ENCODE results near the gene MAP4K3. TPM values are rescaled to one million over a fixed set of nuclear protein-coding genes. Genes with fewer than 3 reads are reported as not detected.

MAP4K3 gene
- total and polyA plus RNA-seq, 2 donors (not counting 1 experiment from before 2014, with no cell fraction given): 1.3 to 28.3 TPM

- H3K27ac ChIP-seq (ENCODE audit: low read length in 2 of 2): no peak overlapping the region
- Mint-ChIP-seq H3K4me1 (no peaks in the 10 kb centered on the region), H3K27me3 (no peaks in the 10 kb centered on the region), H3K27ac (no peak overlapping the region), H3K9me3 (ENCODE audit: insufficient read depth) (no peaks in the 10 kb centered on the region), H3K4me3 (no peak overlapping the region)
- H4K20me1 ChIP-seq (ENCODE audit: control insufficient read depth, insufficient read depth, low read length, poor library complexity, severe bottlenecking): no peaks in the 10 kb centered on the region
- no peaks in the 10 kb centered on the region for H3K4me1 ChIP-seq (ENCODE audit: control insufficient read depth in 2 of 2, insufficient read depth in 2 of 2, low read length in 2 of 2)
- H3K27me3 ChIP-seq (replicated peaks in 1 of 4; ENCODE audit: control extremely low read depth in 1 of 4, control insufficient read depth in 3 of 4, insufficient read depth in 4 of 4, low read length in 3 of 4): no peaks in the 10 kb centered on the region
- H3K79me2 ChIP-seq (ENCODE audit: control insufficient read depth, insufficient read depth, low read length): no peaks in the 10 kb centered on the region
- 100% methylated on average over 1 of the region's 2 CpGs for WGBS (ENCODE audit: insufficient coverage)
- ChIA-PET CTCF (no interaction called here), POLR2A (no interaction called here)
- no peak for TF ChIP-seq EZH2 (IDR thresholded peaks at IDR 0.05; ENCODE audit: borderline replicate concordance, insufficient read depth, low read depth, low read length, poor library complexity, severe bottlenecking)
- TF ChIP-seq CTCF (IDR thresholded peaks at IDR 0.05): no peak
- ATAC-seq (ENCODE audit: low read depth): no peak
- no peak for DNase-seq
- H3K4me2 ChIP-seq (replicated peaks; ENCODE audit: low read depth, low read length, poor library complexity, severe bottlenecking): no peak overlapping the region
- intact Hi-C loops (cut with micrococcal nuclease): no loop called here
- no peaks in the 10 kb centered on the region for H3K36me3 ChIP-seq (replicated peaks in 1 of 2; ENCODE audit: control extremely low read depth in 1 of 2, control insufficient read depth in 1 of 2, extremely low read depth in 1 of 2, insufficient read depth in 2 of 2, low read length in 1 of 2)
- peaks cover 0 to 6% (median 4%) of the 10 kb centered on the region in 3 donors for H3K9me3 ChIP-seq (ENCODE audit: control extremely low read depth in 1 of 3, control insufficient read depth in 2 of 3, insufficient read depth in 1 of 3, low read length in 2 of 3)
- no peak overlapping the region for H2AFZ ChIP-seq (ENCODE audit: insufficient read depth, low read depth, low read length, poor library complexity, severe bottlenecking)
- no peak overlapping the region for H3K9ac ChIP-seq (ENCODE audit: low read length)
- H3K4me3 ChIP-seq (ENCODE audit: control extremely low read depth in 1 of 5, extremely low read depth in 1 of 5, insufficient read depth in 1 of 5, low read depth in 2 of 5, low read length in 4 of 5): no peak overlapping the region
These were observed 18.7 kb upstream of the MAP4K3 start for GRCh38 chr2:39455826-39456225.

GRCh38 chr2:39452396-39452795, 15.3 kb upstream of the MAP4K3 start:
- Mint-ChIP-seq H3K27ac (no peak overlapping the region), H3K9me3 (ENCODE audit: insufficient read depth) (no peaks in the 10 kb centered on the region), H3K27me3 (no peaks in the 10 kb centered on the region), H3K4me1 (no peaks in the 10 kb centered on the region), H3K4me3 (no peak overlapping the region)
- ATAC-seq (ENCODE audit: low read depth) (no peak), DNase-seq (no peak)
- Histone ChIP-seq H4K20me1 (ENCODE audit: control insufficient read depth, insufficient read depth, low read length, poor library complexity, severe bottlenecking) (no peaks in the 10 kb centered on the region), H3K4me3 (ENCODE audit: control extremely low read depth in 1 of 5, extremely low read depth in 1 of 5, insufficient read depth in 1 of 5, low read depth in 2 of 5, low read length in 4 of 5) (no peak overlapping the region), H3K36me3 (replicated peaks in 1 of 2; ENCODE audit: control extremely low read depth in 1 of 2, control insufficient read depth in 1 of 2, extremely low read depth in 1 of 2, insufficient read depth in 2 of 2, low read length in 1 of 2) (no peaks in the 10 kb centered on the region), H3K9me3 (ENCODE audit: control extremely low read depth in 1 of 3, control insufficient read depth in 2 of 3, insufficient read depth in 1 of 3, low read length in 2 of 3) (peaks cover 0 to 1% (median 0%) of the 10 kb centered on the region in 3 donors), H3K9ac (ENCODE audit: low read length) (no peak overlapping the region), H2AFZ (ENCODE audit: insufficient read depth, low read depth, low read length, poor library complexity, severe bottlenecking) (no peak overlapping the region), H3K79me2 (ENCODE audit: control insufficient read depth, insufficient read depth, low read length) (no peaks in the 10 kb centered on the region), H3K4me2 (replicated peaks; ENCODE audit: low read depth, low read length, poor library complexity, severe bottlenecking) (no peak overlapping the region), H3K27me3 (replicated peaks in 1 of 4; ENCODE audit: control extremely low read depth in 1 of 4, control insufficient read depth in 3 of 4, insufficient read depth in 4 of 4, low read length in 3 of 4) (no peaks in the 10 kb centered on the region), H3K4me1 (ENCODE audit: control insufficient read depth in 2 of 2, insufficient read depth in 2 of 2, low read length in 2 of 2) (no peaks in the 10 kb centered on the region), H3K27ac (ENCODE audit: low read length in 2 of 2) (no peak overlapping the region)
- 88% methylated on average over 4 of the region's 5 CpGs for WGBS (ENCODE audit: insufficient coverage)
- CTCF ChIA-PET: no interaction called here
- POLR2A ChIA-PET: no interaction called here
- intact Hi-C loops (cut with micrococcal nuclease): no loop called here
- TF ChIP-seq EZH2 (IDR thresholded peaks at IDR 0.05; ENCODE audit: borderline replicate concordance, insufficient read depth, low read depth, low read length, poor library complexity, severe bottlenecking): no peak
- no peak for TF ChIP-seq CTCF (IDR thresholded peaks at IDR 0.05)

Measured in B cell (primary cell).